Neuron (in vitro differentiated cells): ENCODE measurements around the gene RNF223.
"Not testable (repeated sequence)": the region's sequence is repeated elsewhere in the genome, so short reads cannot be mapped to it uniquely, and the experiment has no call there.

Experiments used
- H2AFZ ChIP-seq: one replicate; pipeline ENCODE4 v1.6.1; 2013; ENCODE audit warnings: low read depth, mild to moderate bottlenecking, inconsistent platforms, low read length, moderate library complexity
- H3K27me3 ChIP-seq: one replicate; pipeline ENCODE4 v1.6.1; 2013; ENCODE audit warnings: low read length; ENCODE audit not compliant: insufficient read depth
- H3K36me3 ChIP-seq: one replicate; pipeline ENCODE4 v1.6.1; 2013; ENCODE audit warnings: low read length; ENCODE audit not compliant: insufficient read depth
- H3K4me1 ChIP-seq: one replicate; pipeline ENCODE4 v1.6.1; 2013; ENCODE audit warnings: low read length; ENCODE audit not compliant: insufficient read depth
- H3K4me3 ChIP-seq: 2 replicates; pipeline ENCODE4 v1.5.1; 2013; ENCODE audit warnings: mild to moderate bottlenecking, low read length, moderate library complexity
- H3K9me3 ChIP-seq: one replicate; pipeline ENCODE4 v1.6.1; 2013; ENCODE audit warnings: low read length

RNF223 gene

GRCh38 chr1:1061682-1062345 lies 12.3 kb downstream of the RNF223 start:
- Histone ChIP-seq H3K4me3 (no peak overlapping the region), H3K36me3 (no peaks in the 10 kb centered on the region), H3K27me3 (peaks cover 38% of the 10 kb centered on the region), H3K9me3 (no peaks in the 10 kb centered on the region), H2AFZ (no peak overlapping the region), H3K4me1 (peaks cover 41% of the 10 kb centered on the region)

- Histone ChIP-seq H3K27me3 (peaks cover 33% of the 10 kb centered on the region), H3K9me3 (no peaks in the 10 kb centered on the region), H2AFZ (no peak overlapping the region), H3K4me1 (peaks cover 43% of the 10 kb centered on the region), H3K36me3 (no peaks in the 10 kb centered on the region), H3K4me3 (no peak overlapping the region)
Measured at GRCh38 chr1:1060281-1061000, 13.7 kb downstream of the RNF223 start.

- Histone ChIP-seq H2AFZ (no peak overlapping the region), H3K36me3 (peaks cover 6% of the 10 kb centered on the region), H3K4me1 (peaks cover 42% of the 10 kb centered on the region), H3K9me3 (no peaks in the 10 kb centered on the region), H3K27me3 (peaks cover 30% of the 10 kb centered on the region), H3K4me3 (peak overlapping the region; percentile 37)
Measured at GRCh38 chr1:1059494-1060280, 14.4 kb downstream of the RNF223 start.

GRCh38 chr1:1058921-1059493 lies 15.1 kb downstream of the RNF223 start:
- Histone ChIP-seq H3K27me3 (peaks cover 30% of the 10 kb centered on the region), H2AFZ (peak overlapping the region; percentile 8), H3K4me1 (peaks cover 36% of the 10 kb centered on the region), H3K36me3 (peaks cover 12% of the 10 kb centered on the region), H3K9me3 (no peaks in the 10 kb centered on the region), H3K4me3 (peak overlapping the region; percentile 37)

- Histone ChIP-seq H3K4me3 (peak overlapping the region; percentile 37), H3K27me3 (peaks cover 30% of the 10 kb centered on the region), H3K4me1 (peaks cover 31% of the 10 kb centered on the region), H2AFZ (no peak overlapping the region), H3K9me3 (no peaks in the 10 kb centered on the region), H3K36me3 (peaks cover 12% of the 10 kb centered on the region)
Measured at GRCh38 chr1:1058088-1058905, 15.8 kb downstream of the RNF223 start.

GRCh38 chr1:1057769-1058087 lies 16.4 kb downstream of the RNF223 start:
- not testable (repeated sequence) for H3K4me3 ChIP-seq, H2AFZ ChIP-seq, H3K9me3 ChIP-seq
- H3K36me3 ChIP-seq: peaks cover 18% of the 10 kb centered on the region
- H3K27me3 ChIP-seq: peaks cover 26% of the 10 kb centered on the region
- H3K4me1 ChIP-seq: peaks cover 25% of the 10 kb centered on the region

- H2AFZ ChIP-seq: no peak overlapping the region
- no peak overlapping the region for H3K4me3 ChIP-seq
- no peaks in the 10 kb centered on the region for H3K9me3 ChIP-seq
- peaks cover 18% of the 10 kb centered on the region for H3K4me1 ChIP-seq
- peaks cover 16% of the 10 kb centered on the region for H3K27me3 ChIP-seq
- H3K36me3 ChIP-seq: peaks cover 34% of the 10 kb centered on the region
Measured at GRCh38 chr1:1055841-1056736, 18.0 kb downstream of the RNF223 start.

GRCh38 chr1:1054971-1055370 lies 19.1 kb downstream of the RNF223 start:
- H3K27me3 ChIP-seq: peaks cover 8% of the 10 kb centered on the region
- peaks cover 18% of the 10 kb centered on the region for H3K4me1 ChIP-seq
- H3K9me3 ChIP-seq: no peaks in the 10 kb centered on the region
- peaks cover 43% of the 10 kb centered on the region for H3K36me3 ChIP-seq
- H2AFZ ChIP-seq: no peak overlapping the region
- no peak overlapping the region for H3K4me3 ChIP-seq

GRCh38 chr1:1054099-1054700 lies 19.9 kb downstream of the RNF223 start:
- H3K4me1 ChIP-seq: peaks cover 16% of the 10 kb centered on the region
- H2AFZ ChIP-seq: no peak overlapping the region
- H3K4me3 ChIP-seq: no peak overlapping the region
- H3K27me3 ChIP-seq: peaks cover 4% of the 10 kb centered on the region
- H3K9me3 ChIP-seq: no peaks in the 10 kb centered on the region
- peaks cover 44% of the 10 kb centered on the region for H3K36me3 ChIP-seq

GRCh38 chr1:1053682-1054081 lies 20.4 kb downstream of the RNF223 start:
- Histone ChIP-seq H3K4me1 (peaks cover 12% of the 10 kb centered on the region), H3K9me3 (no peaks in the 10 kb centered on the region), H2AFZ (no peak overlapping the region), H3K36me3 (peaks cover 44% of the 10 kb centered on the region), H3K27me3 (peaks cover 2% of the 10 kb centered on the region), H3K4me3 (no peak overlapping the region)

GRCh38 chr1:1053022-1053421 lies 21.1 kb downstream of the RNF223 start:
- Histone ChIP-seq H3K36me3 (peaks cover 44% of the 10 kb centered on the region), H3K9me3 (no peaks in the 10 kb centered on the region), H3K27me3 (no peaks in the 10 kb centered on the region), H3K4me3 (no peak overlapping the region), H3K4me1 (peaks cover 5% of the 10 kb centered on the region), H2AFZ (no peak overlapping the region)
